HG03103 (cell line): Measurements from ENCODE around the gene PDZRN4.
"Not testable (repeated sequence)": the region's sequence is repeated elsewhere in the genome, so short reads cannot be mapped to it uniquely, and the experiment has no call there.

Experiments
- ATAC-seq: cut with Tn5 transposase; IDR thresholded peaks from one replicate; pipeline ENCODE4 v1.9.1; 2021; ENCODE audit warnings: low read depth; ENCODE audit not compliant: unreplicated experiment

PDZRN4 gene

GRCh38 chr12:41536813-41537490, 348.8 kb downstream of the PDZRN4 start:
- no peak for ATAC-seq

DNA sequence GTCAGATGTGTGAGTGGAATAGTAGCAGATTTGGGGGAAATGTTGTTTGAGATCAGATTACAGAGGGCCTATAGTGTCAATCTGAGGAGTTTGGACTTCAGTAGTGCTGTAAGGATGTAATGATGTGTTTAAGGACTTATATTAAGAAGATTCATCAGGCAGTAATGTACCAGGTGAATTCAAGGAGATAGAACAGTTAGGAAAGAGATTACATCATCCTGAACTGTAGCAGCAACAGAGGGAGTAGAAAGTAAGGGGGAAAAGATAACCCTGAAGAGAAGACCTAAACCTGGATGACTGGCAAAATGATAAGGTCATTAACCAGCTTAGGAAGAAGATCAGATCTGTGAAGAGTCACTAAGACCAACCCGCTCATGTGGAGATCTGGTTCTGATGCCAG, 349.4 kb downstream of the PDZRN4 start:
- no peak for ATAC-seq

- no peak for ATAC-seq
These were observed 357.6 kb downstream of the PDZRN4 start for GRCh38 chr12:41545761-41546160.

- not testable (repeated sequence) for ATAC-seq
These were observed 359.0 kb downstream of the PDZRN4 start for GRCh38 chr12:41547071-41547470.

GRCh38 chr12:41548926-41549325, 360.8 kb downstream of the PDZRN4 start:
- no peak for ATAC-seq

DNA sequence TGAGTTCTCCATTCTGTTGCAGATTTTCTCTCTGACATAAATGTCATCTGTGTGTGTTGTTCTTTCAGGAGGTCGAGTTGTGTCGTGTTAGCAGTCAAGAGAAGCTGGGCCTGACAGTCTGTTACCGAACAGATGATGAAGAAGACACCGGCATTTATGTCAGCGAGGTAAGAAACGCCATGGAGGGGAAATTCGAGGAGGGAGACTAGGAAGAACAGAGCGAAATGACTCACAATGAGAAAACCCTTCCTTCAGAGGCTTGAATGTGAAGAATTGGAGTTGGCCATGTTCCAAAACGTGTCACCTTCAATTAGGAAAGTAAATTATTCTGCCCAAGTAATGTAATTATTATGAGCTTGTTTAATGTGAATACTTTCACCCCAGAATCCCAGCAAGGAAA, 364.5 kb downstream of the PDZRN4 start:
- no peak for ATAC-seq

- no peak for ATAC-seq
These were observed 368.1 kb downstream of the PDZRN4 start for GRCh38 chr12:41556176-41556575.

- ATAC-seq = no peak
These were observed 369.2 kb downstream of the PDZRN4 start for GRCh38 chr12:41557344-41557743.

GRCh38 chr12:41558671-41559070, 370.6 kb downstream of the PDZRN4 start:
- no peak for ATAC-seq

GRCh38 chr12:41563051-41563450, 374.9 kb downstream of the PDZRN4 start:
- ATAC-seq = no peak

- ATAC-seq = no peak
These were observed 376.7 kb downstream of the PDZRN4 start for GRCh38 chr12:41564816-41565215.

DNA sequence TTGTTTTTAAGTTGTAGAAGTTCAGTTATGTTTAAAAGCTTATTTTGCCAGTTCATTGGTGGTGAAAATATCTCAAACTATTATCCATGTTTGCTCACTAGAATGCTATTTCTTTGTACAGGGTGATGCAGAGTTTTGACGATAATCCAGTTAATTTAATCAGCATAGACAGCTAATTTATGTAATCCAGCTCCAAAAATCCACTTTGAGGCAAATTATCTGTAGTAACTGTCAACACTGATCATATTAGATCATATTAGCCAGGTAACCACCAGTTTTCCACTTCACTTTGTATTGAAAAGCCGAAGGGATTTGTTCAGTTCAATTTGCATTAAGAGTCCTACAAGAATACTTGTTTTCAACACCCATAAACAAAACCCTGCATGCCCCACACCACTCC, 378.6 kb downstream of the PDZRN4 start:
- no peak for ATAC-seq

DNA sequence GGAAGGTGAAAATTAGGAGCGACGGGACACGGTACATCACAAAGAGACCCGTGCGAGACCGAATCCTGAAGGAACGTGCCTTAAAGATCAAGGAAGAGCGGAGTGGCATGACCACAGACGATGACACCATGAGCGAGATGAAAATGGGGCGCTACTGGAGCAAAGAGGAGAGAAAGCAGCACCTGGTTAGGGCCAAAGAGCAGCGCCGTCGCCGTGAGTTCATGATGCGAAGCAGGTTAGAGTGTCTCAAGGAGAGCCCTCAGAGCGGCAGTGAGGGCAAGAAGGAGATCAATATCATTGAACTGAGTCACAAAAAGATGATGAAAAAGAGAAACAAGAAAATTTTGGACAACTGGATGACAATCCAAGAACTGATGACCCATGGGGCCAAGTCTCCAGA, 385.3 kb downstream of the PDZRN4 start:
- ATAC-seq = no peak

DNA sequence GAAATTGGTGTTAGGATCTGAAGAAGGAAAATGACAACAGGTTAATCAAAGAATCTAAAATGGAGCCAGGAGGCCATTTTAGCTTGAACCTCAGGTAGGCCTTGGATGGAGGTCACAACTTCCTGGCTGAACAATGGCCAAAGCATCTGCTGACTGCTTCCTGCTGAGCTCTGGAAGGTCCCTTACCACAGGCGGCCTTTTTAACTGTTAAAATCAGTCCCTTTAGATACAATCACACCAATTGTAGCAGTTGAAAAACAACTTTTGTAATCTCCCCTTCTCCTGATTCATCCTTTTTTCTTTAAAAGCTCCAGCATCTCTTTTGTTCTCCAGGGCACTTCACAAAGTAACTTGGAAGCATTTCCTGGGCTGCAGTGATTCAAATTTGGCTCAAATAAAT, 388.8 kb downstream of the PDZRN4 start:
- ATAC-seq = no peak

- no peak for ATAC-seq
These were observed 389.9 kb downstream of the PDZRN4 start for GRCh38 chr12:41577995-41578394.

- ATAC-seq = no peak
These were observed 397.7 kb downstream of the PDZRN4 start for GRCh38 chr12:41585784-41586183.

GRCh38 chr12:41587574-41587973, 399.5 kb downstream of the PDZRN4 start:
- no peak for ATAC-seq

DNA sequence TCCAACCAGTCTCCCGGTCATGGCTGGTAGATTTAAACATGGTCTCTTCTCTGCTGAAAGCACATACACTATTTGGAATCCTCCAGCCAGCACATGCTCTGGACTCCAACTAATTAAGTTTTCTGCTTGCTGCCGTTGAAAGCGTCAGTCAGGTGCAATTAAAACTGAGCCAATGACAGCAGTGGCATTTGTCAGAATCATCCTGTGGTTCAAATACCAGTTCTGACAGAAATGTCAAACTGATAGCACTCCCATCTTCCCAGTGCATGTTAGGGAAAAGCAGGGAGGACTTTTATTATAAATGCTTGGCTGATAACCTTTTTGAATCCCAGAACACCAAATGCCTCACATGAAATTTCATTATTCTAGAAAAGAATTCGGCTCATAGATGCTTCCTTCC, 401.8 kb downstream of the PDZRN4 start:
- ATAC-seq = no peak

DNA sequence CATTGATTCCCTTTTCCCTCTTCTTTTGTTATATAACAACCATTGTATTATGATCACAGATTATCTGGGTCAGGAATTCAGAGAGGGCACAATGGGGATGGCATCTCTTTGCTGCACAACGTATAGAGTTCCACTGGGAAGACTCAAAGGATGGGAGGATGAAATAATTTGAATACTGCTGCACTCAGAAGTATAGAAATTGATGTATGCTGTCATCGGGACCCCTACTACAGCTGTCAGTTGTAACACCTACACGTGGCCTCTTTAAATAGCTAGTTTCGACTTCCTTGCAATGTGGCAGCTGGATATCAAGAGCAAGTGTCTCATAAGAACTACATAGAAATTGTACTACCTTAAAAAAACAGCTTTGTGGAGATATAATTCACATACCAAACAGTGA, 408.1 kb downstream of the PDZRN4 start:
- ATAC-seq = no peak

DNA sequence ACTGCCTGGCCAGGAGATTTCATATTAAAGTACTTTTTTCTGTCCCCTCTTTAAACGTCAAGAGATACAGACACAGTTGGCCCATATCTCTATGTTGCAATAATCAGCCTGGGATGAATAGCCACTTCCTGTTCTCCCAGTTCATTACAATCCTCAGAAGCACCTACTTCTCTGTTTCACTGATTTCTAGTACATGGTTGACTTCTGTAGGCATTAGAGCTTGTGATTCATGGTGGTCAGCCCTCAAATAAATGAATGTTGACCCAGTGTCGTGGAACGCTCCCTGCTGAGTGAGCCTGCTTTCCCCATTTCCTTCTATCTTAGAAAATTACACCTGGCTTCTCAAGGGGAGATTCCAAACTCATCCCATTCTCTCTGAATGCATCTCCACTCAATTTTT, 416.7 kb downstream of the PDZRN4 start:
- ATAC-seq = no peak

DNA sequence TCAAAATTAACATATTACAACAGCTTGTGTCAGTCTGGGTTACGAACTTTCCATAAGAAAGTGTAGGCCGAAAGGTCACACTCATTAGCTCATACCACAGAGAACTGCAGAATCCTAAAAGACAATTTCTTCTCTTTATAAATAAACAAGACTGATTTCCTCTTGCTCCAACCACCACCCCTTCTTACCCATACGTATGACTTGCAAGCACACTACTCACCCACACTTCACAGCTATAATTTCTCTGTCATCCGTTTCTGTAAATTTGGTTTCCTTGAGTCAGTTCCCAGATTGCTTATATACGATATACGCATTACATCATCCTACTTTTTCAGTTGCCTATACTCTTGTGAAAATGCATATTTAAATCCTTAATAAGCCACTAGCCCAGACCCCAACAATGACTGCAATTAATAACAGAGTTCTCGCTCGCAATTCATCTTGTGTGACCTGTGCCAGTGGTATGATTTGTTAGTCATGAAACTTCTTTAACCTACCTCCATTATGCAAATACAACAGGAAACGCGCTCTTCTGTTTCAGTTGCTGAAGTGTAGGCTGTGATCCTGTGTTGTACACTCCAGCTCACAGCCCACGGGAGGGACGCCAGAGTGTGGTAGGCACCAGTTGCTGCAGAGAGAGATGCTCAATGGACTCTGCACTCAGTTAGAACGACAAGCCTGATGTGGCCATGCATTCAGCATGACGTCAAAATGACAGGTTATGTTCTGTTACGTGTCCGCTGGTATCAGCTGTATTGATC, 417.6 kb downstream of the PDZRN4 start:
- peak; percentile 78 for ATAC-seq
